Activated CD4-positive, alpha-beta T cell treated with anti-CD3 and anti-CD28 coated beads, Interleukin-2, amount 50 U/mL, for 1 hour (primary cell): ENCODE results near the gene SUGP1.
"Not testable (repeated sequence)": the region's sequence is repeated elsewhere in the genome, so short reads cannot be mapped to it uniquely, and the experiment has no call there.

Experiments
- DNase-seq: peaks from one replicate; pipeline ENCODE4 v3.0.0-alpha.2; 2020

The SUGP1 gene

DNA sequence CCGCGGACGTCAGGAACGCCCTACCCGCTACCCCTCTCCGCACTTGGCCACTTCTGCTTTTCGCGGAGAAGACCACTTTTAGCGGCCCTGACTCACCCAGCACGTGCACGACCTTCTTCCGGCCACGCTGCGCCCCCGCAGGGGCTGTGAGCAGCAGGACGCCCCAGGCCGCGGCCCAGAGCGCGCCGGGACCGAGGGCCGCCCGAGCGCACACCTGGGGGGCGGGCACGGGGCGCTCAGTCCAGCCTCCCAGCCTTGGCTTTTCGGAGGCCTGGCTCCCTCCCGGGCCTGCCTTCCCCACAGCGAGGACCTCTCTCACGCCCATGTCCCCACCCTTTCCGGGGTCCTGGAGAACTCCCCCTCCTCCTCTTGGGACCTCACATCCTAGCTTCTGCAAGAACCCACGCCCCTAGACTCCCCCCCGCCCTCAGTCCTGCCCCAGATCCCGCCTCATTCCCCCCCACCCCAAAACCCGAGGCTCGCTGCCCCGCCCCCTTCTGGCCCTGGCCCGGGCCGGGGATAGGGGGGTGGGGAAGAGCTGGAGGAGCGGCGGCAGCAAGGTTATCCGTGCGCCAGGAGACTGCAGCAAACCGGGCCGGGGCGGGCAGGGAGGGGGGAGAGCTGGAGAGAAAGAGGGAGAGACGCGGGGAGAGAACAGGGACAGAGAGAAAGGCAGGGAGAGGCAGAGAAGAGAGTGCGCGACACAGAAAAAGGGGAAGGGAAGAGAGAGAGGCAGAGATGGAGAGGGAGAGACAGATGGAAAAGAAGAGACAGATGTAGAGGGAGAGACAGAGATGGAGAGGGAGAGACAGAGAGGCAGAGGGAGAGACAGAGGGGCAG lies 58.7 kb downstream of the SUGP1 start:
- DNase-seq = no peak

DNA sequence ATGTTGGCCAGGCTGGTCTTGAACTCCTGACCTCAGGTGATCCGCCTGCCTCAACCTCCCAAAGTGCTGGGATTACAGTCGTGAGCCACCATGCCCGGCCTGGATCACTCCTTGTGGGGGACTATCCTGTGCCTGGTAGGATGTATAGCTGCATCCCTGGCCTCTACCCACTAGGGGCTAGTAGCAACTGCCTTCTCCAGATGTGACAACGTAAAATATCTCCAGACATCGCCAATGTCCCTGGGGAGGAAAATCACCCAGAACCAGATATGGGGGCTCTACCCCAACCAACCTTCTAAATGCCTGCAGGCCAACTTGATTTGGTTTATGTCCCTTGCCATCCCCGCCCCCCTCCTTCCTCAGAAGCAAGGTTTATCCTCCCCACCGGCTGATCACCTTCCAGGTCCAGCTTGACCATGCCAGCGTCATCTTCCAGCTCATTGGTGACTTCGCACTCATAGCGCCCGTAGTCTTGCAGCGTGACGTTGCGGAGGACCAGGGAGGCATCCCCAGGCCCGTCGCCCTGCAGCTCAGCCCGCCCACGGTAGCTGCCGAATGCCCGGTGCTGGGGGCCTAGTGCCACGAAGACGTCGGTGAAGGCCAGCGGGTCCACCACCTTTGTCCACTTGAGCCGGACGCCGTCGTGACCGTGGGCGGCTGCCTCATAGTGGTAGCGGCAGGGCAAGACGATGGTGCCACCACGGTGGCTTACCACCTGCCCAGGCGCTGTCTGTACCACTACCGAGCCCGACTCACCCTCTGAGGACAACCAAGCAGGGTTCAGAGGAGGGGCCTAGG lies 59.7 kb downstream of the SUGP1 start:
- no peak for DNase-seq

DNA sequence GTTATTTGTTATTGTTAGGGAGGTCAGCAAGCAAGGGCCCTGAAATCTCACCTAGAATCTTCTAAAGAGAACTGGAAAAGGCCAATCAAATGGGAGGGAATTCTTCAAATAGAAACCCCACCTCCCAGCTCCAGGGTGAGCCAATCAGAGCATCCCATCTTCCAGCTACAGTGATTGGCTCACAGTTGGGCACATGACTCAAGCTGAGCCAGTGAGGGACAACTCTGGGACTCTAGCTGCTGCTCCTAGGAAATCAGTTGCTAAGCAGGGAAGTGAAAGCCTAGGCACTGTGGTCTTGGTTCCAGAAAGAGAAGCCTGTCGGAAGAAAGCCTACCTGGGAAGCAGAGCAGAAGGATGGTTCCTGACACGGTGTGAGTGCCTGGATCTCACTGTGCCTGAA lies 60.6 kb downstream of the SUGP1 start:
- DNase-seq = no peak

DNA sequence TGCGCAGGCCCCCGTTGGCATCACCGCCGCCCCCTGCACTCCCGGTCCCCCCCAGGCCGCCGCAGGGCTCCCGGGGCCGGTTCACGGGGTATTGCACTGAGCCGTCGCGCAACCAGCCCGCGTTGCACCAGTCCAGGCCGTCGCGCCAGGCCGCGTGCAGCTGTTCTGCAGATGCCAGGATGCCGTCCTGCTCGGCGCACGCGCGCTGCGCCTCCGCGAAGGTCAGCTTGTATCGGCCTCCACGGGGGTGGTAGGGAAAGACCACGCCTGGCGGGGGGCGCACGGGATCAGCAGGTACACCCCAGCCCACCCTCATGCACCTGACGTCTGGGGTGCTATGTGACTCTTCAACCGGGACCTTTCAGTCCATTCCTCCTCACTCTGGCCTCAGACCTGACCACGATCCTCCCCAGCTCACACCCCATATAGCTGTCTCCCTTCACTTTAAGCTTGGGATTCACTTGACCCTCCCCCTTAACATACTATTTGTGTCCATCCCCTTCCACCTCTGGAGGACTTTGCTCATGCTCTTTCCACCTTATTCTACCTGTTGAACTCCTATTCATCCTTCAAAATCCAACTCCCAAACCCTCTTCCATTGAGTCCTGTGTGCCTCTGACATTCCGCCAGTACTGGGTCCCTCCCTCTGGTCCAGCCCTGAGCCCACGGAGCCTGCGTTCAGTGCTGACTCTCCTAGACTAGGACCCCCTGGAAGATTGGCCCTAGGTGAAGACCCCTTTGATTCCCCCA lies 61.5 kb downstream of the SUGP1 start:
- no peak for DNase-seq

DNA sequence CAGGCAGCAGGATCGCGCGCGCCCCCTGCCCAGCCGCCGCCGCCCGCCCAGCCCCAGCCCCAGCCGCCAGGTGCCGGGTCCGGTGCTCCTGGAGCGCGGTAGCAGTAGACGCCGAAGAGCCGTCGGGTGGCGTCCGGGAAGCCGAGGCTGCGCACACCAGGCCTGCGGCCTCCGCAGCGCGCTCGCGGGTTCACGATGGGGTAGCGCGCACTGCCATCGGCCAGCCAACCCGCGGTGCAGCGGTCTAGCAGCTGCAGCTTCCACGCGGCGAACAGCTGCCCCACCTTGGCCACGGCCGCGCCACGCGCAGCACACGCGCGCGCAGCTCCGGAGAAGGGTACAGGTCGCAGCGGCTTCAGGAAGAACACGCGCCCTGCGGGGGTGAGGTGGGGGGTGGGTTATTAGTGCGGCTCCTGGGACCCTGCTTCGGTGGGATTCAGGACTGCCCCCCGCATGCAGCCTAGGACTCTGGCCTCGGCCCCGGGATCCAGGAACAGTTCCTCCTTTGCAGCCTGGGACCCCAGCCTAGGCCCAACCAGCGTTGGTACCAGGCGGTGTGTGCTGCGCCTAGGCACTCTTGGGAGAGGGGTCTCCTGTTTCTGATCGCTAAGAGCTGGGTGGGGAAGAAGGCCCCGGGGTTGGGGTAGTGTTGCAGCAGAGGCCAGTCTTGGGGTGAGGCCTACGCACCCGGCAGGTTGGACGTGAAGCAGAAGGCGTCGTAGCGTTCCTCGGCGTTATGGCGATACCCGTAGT lies 62.3 kb downstream of the SUGP1 start:
- DNase-seq = no peak

DNA sequence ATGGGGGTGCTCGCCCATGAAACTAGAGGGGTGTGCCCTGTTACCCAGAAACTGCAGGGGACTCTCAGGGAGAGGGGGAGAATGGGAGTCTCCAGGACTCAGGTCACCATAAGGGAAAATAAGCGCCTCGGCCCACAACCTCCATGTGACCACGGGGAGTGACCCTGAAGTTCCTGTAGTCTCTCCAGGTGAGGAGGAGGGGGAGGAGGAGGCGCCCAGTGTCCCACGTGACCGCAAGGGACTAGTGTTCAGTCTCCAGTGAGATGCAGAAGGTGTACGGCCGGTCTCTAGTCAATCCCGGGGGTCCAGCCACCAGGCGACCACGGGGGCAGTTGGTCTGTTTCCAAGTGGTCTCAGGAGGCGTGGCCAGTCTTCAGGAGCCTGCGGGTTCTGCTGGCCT lies 63.2 kb downstream of the SUGP1 start:
- DNase-seq = no peak

DNA sequence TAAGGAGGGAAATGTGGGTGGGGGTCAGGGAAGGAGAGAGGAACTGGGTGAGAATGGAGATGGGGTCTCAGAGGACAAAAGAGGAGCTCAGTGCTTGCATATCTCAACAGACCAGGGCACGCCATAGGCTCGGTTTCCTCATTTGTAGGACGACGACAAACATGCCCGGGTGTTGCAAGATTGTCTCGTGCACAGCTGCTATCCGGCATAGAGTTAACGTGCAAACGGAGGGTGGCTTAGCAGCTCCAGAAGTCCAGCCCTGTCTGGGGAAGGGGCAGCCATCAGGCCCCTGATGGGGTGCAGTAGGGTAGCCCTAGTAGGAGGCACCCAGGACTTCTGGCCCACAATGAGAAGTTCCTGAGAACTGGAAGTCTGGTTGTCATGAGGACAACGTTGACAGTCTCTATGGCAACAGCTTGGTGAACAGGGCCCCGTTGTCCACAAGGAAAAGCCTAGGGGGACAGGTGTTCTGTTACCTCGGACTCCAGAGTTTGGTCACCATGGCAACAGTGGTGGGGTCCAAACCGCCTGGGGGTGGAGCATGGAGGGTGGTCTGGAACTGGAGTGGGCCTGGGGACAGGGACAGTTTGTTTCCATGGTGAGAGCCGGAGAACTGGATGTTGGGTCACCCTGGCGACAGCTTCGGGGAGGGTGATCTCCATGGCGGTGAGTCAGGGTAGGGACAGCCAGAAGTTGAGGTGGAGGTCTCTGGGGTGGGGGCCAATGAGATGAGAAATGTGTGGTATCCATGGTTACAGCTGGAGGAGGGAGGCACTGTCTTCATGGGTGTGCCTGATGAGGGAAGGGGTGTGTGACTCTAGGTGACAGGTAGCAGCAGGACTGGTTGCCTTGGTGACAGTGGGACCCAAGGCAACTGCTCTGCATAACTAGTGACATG lies 64.0 kb downstream of the SUGP1 start:
- DNase-seq = no peak

DNA sequence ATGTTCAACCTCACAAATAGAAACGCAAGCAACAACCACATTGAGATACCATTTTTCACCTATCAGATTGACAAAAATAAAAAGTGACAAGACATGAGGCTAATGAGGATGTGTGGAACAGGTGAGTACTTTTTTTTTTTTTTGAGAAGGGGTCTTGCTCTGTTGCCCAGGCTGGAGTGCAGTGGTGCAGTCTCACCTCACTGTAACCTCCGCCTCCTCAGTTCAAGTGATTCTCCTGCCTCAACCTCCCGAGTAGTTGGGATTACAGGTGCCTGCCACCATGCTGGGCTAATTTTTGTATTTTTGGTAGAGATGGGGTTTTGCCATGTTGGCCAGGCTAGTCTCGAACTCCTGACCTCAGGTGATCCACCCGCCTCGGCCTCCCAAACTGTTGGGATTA lies 66.9 kb downstream of the SUGP1 start:
- DNase-seq = not testable (repeated sequence)

DNA sequence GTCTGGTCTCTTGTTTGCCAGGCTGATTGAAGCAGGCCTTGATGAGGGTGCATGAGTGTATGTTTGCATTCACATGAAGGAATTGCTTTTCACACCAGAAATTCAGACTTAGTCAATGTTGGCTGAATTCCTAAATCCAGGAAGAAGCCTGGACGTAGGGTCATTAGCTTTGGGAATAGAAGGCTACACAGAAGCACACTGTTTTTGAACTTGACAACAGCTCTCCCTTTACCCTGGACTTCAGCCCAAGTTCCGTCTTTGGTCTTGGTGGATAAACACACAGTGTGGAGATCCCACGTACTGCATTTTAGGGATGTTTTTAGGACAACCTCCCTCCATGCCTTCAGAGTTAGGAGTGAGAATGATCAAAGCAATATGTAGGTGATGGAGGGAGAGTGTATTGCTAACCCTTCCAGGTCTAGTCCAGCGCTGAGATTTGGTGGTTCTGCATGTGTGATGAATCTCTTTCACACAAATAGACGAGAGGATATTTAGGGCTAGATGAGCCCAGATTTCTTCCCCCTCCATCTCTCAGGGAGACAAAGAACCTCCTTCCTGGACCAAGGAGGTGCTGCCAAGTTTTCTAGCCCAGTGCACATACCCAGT lies 70.0 kb downstream of the SUGP1 start:
- DNase-seq = no peak

DNA sequence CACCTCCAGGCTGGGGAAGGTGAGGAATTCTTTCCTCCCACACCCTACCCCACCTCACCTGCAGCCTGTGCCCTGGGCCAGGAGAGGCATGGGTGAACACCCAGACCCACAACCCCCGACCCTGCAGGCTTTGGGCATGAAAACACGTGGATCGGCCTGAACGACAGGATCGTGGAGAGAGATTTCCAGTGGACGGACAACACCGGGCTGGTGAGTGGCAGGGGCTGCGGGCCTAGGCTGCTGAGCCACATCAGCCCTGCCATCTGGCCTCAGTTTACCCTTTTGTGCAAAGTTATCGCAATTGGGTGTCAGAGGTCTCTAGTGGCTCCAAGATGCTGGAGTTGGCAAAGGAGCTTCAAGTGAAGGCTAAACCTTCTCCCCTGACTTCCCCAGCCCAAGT lies 79.8 kb downstream of the SUGP1 start:
- DNase-seq = no peak

DNA sequence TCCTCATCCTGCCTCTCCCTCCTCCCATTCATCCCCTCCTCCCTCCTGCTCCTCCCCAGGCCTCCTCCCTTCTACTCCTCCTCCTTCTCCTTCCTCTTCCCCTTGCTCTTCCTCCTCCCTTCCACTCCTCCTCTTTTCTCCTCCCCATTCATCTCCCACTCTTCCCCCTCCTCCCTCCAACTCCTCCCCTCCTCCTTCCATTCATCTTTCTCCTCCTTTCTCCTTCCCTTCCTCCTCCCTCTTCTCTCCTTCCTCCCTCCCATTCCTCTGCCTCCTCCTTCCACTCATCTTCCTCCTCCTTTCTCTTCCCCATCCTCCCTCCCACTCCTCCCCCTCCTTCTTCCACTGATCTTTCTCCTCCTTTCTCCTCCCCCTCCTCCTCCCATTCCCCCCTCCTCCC lies 80.6 kb downstream of the SUGP1 start:
- DNase-seq = no peak

DNA sequence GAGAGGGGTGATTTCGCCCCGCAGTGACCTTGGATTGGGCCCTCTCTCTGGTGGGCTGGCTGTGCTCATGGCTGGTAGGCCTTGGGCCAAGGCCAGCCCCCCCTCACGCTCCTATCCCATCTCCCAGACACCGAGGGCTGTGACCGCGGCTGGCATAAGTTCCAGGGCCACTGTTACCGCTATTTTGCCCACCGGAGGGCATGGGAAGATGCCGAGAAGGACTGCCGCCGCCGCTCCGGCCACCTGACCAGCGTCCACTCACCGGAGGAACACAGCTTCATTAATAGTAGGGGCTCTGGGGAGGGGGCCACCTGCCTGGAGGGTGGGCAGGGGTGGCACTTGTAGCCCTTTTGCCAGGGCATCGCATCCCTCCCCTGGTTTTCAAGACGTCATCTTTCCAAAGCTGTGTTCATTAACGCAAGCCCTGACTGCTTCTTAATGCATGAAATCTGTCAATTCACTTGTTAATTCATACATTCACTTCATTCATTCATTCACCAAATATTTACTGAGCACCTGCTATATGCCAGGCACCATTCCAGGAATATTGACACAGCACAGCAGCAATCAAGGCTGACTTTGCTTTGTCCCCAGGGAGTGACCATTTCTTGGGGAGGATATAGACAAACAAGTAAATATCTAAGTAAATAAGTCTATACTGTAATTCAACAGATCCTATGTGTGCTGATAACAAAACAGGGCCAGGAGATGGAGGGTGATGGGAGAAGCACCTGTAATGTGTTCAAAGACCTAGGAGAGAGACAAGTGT lies 82.0 kb downstream of the SUGP1 start:
- DNase-seq = no peak

DNA sequence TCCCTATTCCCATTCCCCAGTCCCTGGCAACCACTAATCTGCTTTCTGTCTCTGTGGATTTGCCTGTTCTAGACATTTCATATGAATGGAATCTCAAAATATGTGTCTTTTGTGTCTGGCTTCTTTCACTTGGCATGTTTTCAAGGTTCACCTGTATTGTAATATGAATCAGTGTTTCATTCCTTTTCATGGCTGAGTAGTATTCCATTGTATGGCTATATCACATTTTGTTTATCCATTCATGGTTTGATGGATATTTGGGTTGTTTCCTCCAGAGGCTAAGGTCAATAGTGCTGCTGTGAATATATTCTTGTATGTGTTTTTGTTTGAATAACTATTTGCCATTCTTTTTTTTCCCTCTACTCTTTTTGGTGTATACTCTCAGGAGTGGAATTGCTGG lies 84.1 kb downstream of the SUGP1 start:
- DNase-seq = no peak

DNA sequence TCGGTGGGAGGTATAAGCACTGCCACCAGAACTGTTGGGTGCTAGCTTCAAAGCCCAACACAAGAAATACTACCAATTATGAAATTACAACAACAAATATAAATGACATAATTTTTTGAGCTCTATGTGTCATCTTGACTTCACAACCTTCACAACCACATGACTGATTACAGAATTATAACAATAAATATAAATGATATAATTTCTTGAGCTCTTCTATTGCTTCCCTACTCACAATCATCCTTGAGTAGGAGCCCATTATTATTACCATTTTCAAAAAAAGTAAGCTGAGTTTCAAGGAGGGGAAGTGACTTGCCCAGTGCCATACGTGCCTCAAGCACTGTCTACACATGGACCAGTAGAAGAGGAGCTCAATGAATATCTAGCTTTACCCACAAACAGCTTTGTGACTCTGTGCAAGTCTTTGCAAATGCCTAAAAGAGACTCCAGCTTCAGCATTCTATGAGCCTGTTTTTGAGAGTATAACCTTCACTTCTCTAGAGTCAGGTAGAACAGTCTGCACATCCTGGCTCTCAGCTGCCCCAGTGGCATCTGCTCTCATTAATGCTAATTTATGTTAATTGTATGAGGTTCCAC lies 86.0 kb downstream of the SUGP1 start:
- no peak for DNase-seq

DNA sequence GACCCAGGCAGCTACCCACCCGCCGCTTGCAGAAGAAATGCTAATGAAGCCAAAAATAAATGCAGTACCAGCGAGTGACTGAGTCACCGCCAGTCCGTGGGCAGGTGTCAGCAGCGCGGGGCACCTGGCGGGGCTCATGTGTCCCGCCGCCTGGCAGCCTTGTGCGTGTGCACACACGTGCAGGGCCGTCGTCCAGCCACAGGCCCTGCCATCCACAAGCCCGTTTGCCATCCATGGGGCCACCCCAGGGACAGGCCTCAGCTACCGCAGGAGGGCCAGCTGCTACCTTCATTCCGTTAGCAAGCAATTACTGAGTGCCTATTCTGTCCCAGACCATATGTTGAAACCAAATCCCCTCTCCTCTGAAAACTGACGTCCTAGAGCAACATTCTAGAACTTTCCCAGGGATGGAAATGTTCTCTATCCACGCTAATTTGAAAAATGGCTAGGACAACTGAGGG lies 88.0 kb downstream of the SUGP1 start:
- no peak for DNase-seq

DNA sequence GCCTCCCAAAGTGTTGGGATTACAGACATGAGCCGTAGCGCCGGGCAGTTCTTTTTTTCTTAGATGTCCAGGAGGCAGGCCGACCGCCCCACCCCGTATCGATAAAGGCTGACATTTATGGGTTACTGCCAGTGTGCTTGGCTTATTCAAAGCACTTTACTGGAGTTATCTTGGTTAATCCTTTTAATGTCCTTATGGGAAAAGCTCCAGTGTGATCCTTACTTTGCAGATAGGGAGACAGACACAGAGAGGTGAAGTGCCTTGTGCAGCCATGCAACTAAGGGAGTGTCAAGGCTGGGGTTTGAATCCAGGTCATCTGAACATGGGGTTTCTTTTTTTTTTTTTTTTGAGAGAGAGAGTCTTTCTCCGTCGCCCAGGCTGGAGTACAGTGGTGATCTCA lies 89.3 kb downstream of the SUGP1 start:
- no peak for DNase-seq

DNA sequence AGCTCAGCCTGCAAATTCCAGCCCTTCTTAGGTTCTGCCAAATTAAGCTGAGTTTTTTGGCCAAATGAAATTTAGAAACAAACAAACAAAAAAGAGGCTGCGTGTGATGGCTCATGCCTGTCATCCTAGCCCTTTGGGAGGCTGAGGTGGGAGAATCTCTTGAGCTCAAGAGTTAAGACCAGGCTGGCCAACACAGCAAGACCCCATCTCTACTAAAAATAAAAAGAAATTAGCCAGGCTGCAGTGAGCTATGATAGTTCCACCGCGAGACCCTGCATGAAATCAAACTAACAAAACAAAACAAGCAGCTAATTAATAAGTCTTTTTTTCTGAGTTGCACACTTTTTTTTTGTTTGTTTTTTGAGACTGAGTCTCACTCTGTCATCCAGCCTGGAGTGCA lies 90.6 kb downstream of the SUGP1 start:
- no peak for DNase-seq

DNA sequence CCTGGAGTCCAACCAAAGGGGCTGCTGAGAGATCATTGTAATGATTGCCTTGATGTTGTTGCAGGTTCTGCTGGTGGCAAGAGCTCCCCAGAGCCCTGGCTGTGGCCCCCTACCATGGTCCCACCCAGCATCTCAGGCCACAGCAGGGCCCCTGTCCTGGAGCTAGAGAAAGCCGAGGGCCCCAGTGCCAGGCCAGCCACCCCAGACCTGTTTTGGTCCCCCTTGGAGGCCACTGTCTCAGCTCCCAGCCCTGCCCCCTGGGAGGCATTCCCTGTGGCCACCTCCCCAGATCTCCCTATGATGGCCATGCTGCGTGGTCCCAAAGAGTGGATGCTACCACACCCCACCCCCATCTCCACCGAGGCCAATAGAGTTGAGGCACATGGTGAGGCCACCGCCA lies 93.1 kb downstream of the SUGP1 start:
- DNase-seq = no peak

DNA sequence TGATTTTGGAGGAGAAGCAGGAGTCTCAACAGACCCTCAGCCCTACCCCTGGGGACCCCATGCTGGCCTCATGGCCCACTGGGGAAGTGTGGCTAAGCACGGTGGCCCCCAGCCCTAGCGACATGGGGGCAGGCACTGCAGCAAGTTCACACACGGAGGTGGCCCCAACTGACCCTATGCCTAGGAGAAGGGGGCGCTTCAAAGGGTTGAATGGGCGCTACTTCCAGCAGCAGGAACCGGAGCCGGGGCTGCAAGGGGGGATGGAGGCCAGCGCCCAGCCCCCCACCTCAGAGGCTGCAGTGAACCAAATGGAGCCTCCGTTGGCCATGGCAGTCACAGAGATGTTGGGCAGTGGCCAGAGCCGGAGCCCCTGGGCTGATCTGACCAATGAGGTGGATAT lies 93.6 kb downstream of the SUGP1 start:
- DNase-seq = no peak

DNA sequence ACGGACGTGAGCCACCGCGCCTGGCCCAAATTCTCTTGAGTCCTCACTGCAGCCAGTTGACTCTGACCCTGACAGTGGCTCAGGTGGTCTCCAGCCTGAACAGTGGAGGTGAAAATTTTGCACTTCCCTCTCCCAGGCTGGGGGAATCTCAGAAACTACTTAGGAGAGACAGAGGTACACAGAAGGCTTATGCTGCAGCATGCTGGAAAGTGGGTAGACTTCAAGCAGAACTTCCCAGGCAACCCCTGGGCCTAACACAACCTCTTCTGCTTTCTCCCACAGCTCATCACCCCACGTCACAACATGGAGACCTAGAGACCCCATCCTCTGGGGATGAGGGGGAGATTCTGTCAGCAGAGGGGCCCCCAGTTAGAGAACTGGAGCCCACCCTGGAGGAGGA lies 94.1 kb downstream of the SUGP1 start:
- no peak for DNase-seq
